K562 (cell line): ENCODE measurements around the gene PLAAT3. TPM values are rescaled to one million over a fixed set of nuclear protein-coding genes. Genes with fewer than 3 reads are reported as not detected.
A peak's percentile ranks its signal among the peaks of the same experiment; 100 is the strongest.
"Not testable (repeated sequence)": the region's sequence is repeated elsewhere in the genome, so short reads cannot be mapped to it uniquely, and the experiment has no call there.

Source experiments
- ATAC-seq: fragments of 200-7000 bp; cut with Tn5 transposase; 3 replicates; pipeline ENCODE4 v1.9.1; 2020; ENCODE audit warnings: moderate library complexity
- BruUV-seq: library from RNA; stranded (reverse); fragments of 400-500 nt; replicated peaks from 2 replicates; lab custom pipeline; 2021; lab: Mats Ljungman, UMichigan
- CTCF ChIA-PET: fragments of 300-600 bp; formaldehyde crosslinking; extraction: SDS; loops from one replicate; lab custom pipeline; 2021; ENCODE audit warnings: low intra/inter-chr PET ratio; lab: Yijun Ruan, JAX
- POLR2A ChIA-PET: fragments of 300-600, 350-650 bp; sonication (Branson Sonifier 250); formaldehyde crosslinking; extraction: SDS; loops from one replicate; lab custom pipeline; 2021; ENCODE audit warnings: antibody characterized with exemption, inconsistent platforms; lab: Yijun Ruan, JAX
- DNase-seq, 4 experiments: peaks; one replicate each; pipeline versions ENCODE4 v3.0.0 to v3.0.0-alpha.2; 2011 to 2018; ENCODE audit warnings: low spot score in 3 of 4, mixed read lengths in 3 of 4; ENCODE audit errors: extremely low read depth in 1 of 4
- FAIRE-seq: peaks from 2 replicates; lab custom pipeline; 2011; peaks lifted over from hg19 to GRCh38; lab: Jason Lieb, UNC
- H2AFZ ChIP-seq: 2 replicates; pipeline ENCODE4 v1.6.0; 2011; ENCODE audit warnings: low read depth, low read length, control low read depth, inconsistent platforms
- H3K27ac ChIP-seq: fragments of 200-600 bp; 3 replicates; pipeline ENCODE4 v1.8.0; 2011; ENCODE audit warnings: low read depth, mild to moderate bottlenecking, control low read depth, inconsistent platforms, low read length, moderate library complexity, mixed read lengths; ENCODE audit errors: extremely low read depth
- H3K27me3 ChIP-seq, 2 experiments: fragments of 300-600 bp in 1 of 2; 2 replicates in 1 of 2; 3 replicates in 1 of 2; pipeline versions ENCODE4 v1.6.0 to v1.8.0; 2011; ENCODE audit warnings: inconsistent platforms in 2 of 2, low read length in 2 of 2, mild to moderate bottlenecking in 1 of 2, mixed read lengths in 1 of 2, moderate library complexity in 1 of 2; ENCODE audit not compliant: control insufficient read depth in 2 of 2, insufficient read depth in 2 of 2
- H3K36me3 ChIP-seq: fragments of 300-600 bp; 3 replicates; pipeline ENCODE4 v1.8.0; 2011; ENCODE audit warnings: mild to moderate bottlenecking, low read length, inconsistent platforms; ENCODE audit not compliant: control insufficient read depth, insufficient read depth
- H3K4me1 ChIP-seq, 2 experiments: fragments of 200-600 bp in 1 of 2; replicated peaks in 1 of 2; 2 replicates in 1 of 2; 3 replicates in 1 of 2; pipeline versions ENCODE4 v1.5.1 to v1.8.0; 2011; ENCODE audit warnings: inconsistent platforms in 2 of 2, low read length in 2 of 2, mild to moderate bottlenecking in 1 of 2, mixed read lengths in 1 of 2, moderate library complexity in 1 of 2; ENCODE audit not compliant: control insufficient read depth in 2 of 2, insufficient read depth in 2 of 2
- H3K4me2 ChIP-seq: 2 replicates; pipeline ENCODE4 v1.6.1; 2011; ENCODE audit warnings: low read length, control low read depth, inconsistent platforms, mixed read lengths; ENCODE audit not compliant: insufficient read depth
- H3K4me3 ChIP-seq: fragments of 200-600 bp; sonication (generic), shearing (Covaris generic); 2 replicates; pipeline ENCODE4 v1.5.1; 2016; ENCODE audit warnings: control low read depth, inconsistent platforms
- H3K79me2 ChIP-seq: fragments of 200-600 bp; 3 replicates; pipeline ENCODE4 v1.8.0; 2011; ENCODE audit warnings: low read length, inconsistent platforms; ENCODE audit not compliant: control insufficient read depth, insufficient read depth
- H3K9ac ChIP-seq, 2 experiments: 2 replicates each; pipeline versions ENCODE4 v1.6.0 to v1.6.1; 2011; ENCODE audit warnings: low read depth in 2 of 2, low read length in 2 of 2, control low read depth in 1 of 2, inconsistent platforms in 1 of 2, mild to moderate bottlenecking in 1 of 2, mixed read lengths in 1 of 2; ENCODE audit not compliant: insufficient read depth in 1 of 2
- H3K9me1 ChIP-seq: one replicate; pipeline ENCODE4 v1.6.0; 2011; ENCODE audit warnings: inconsistent platforms, mild to moderate bottlenecking, low read length, moderate library complexity; ENCODE audit not compliant: control insufficient read depth, insufficient read depth
- H3K9me3 ChIP-seq: replicated peaks from 2 replicates; pipeline ENCODE4 v1.5.1; 2011; ENCODE audit warnings: low read depth, low read length, inconsistent platforms; ENCODE audit not compliant: control insufficient read depth, insufficient read depth
- H4K20me1 ChIP-seq: replicated peaks from 2 replicates; pipeline ENCODE4 v1.6.1; 2011; ENCODE audit warnings: low read length, inconsistent platforms, mixed read lengths; ENCODE audit not compliant: control insufficient read depth, insufficient read depth
- CREBBP ChIP-seq: IDR thresholded peaks from one replicate; pipeline ENCODE4 v1.6.1; 2012; ENCODE audit warnings: low read depth, mild to moderate bottlenecking, control low read depth, inconsistent platforms, low read length
- ELF1 ChIP-seq: fragments of 200-800 bp; sonication (Bioruptor generic); IDR thresholded peaks from 2 replicates; pipeline ENCODE4 v1.6.1; 2016; ENCODE audit warnings: missing genetic modification characterization, missing compliant biosample characterization
- GABPA ChIP-seq: fragments of 200-800 bp; sonication (Bioruptor generic); conservative IDR thresholded peaks from 2 replicates; pipeline ENCODE4 v1.6.1; 2016; ENCODE audit warnings: low read depth, missing genetic modification characterization, missing compliant biosample characterization
- POLR2H ChIP-seq: IDR thresholded peaks from 2 replicates; pipeline ENCODE4 v1.6.1; 2016; ENCODE audit warnings: missing genetic modification characterization, low read depth, mild to moderate bottlenecking, control low read depth, missing compliant biosample characterization, moderate library complexity
- RB1 ChIP-seq: fragments of 450-650 bp; IDR thresholded peaks from 2 replicates; pipeline ENCODE4 v1.6.1; 2017; ENCODE audit warnings: low read depth, mild to moderate bottlenecking
- TAL1 ChIP-seq: fragments of 450-650 bp; IDR thresholded peaks from 2 replicates; pipeline ENCODE4 v1.6.1; 2016; ENCODE audit warnings: mild to moderate bottlenecking
- ZNF197 ChIP-seq: fragments of 200-800 bp; sonication (Bioruptor generic); IDR thresholded peaks from 2 replicates; pipeline ENCODE4 v1.6.1; 2016; ENCODE audit warnings: low read depth, missing genetic modification characterization, missing compliant biosample characterization
- ZNF444 ChIP-seq: fragments of 250-450 bp; sonication (Bioruptor Pico); IDR thresholded peaks from 2 replicates; pipeline ENCODE4 v1.4.0; 2020; ENCODE audit warnings: mild to moderate bottlenecking, moderate library complexity
- ZNF592 ChIP-seq: fragments of 450-650 bp; IDR thresholded peaks from 2 replicates; pipeline ENCODE4 v1.6.1; 2017; ENCODE audit warnings: antibody characterized with exemption, mild to moderate bottlenecking
- WGBS: fragments of 100-300 bp; shearing (Covaris generic); methylation state at CpG from one replicate; pipeline ENCODE4 v1.1.6; 2016; ENCODE audit warnings: low coverage, mixed read lengths; ENCODE audit not compliant: insufficient coverage; ENCODE audit errors: missing lambda C conversion rate; 5-methylcytosine and 5-hydroxymethylcytosine counted together
- in situ Hi-C: fragments of 300-500 bp; cut with MboI; formaldehyde crosslinking; loops from 4 replicates; pipeline ENCODE4 v1.15.0; 2018; ENCODE audit warnings: inconsistent platforms, mixed read lengths
- intact Hi-C: fragments of 100-400 bp; cut with micrococcal nuclease; formaldehyde crosslinking; loops from 2 replicates; pipeline ENCODE4 v1.14.2; 2022
- polyA plus RNA-seq, 8 experiments: library from polyadenylated mRNA; depleted of rRNA in 4 of 8; stranded (reverse) in 5 of 8; unstranded in 3 of 8; fragments of >200 nt; fragmentation: Nextera tagmentation in 2 of 8; fragmentation: Illumina TruSeq in 1 of 8; extraction: Ambion mirVana in 2 of 8; extraction: Trizol in 1 of 8; gene quantifications; 2 replicates each; pipeline versions ENCODE4 v1.2.1 to v1.2.3, GENCODE V29; 2011 to 2014; ENCODE audit warnings: inconsistent platforms in 1 of 8, missing spikeins in 1 of 8
- total RNA-seq, 7 experiments: library from RNA; depleted of rRNA in 6 of 7; stranded (reverse); fragments of >200 nt in 6 of 7; fragmentation: Illumina TruSeq in 2 of 7; extraction: Trizol in 2 of 7; gene quantifications; 2 replicates each; pipeline versions ENCODE4 v1.2.1 to v1.2.3, GENCODE V29; 2011 to 2021; ENCODE audit warnings: low replicate concordance in 1 of 7

PLAAT3 gene
- total and polyA plus RNA-seq, 9 of the 15 experiments (the other 6 are each of a cell fraction or from before 2014, with no cell fraction given) = 0.80 to 2.7 (median 1.4) TPM

GRCh38 chr11:63550156-63550700 is 64.0 kb downstream of the PLAAT3 start:
- FAIRE-seq, H3K9me1 ChIP-seq, in situ Hi-C loops, intact Hi-C loops, H3K27ac ChIP-seq, H3K36me3 ChIP-seq, DNase-seq, H3K4me1 ChIP-seq, BruUV-seq, H3K79me2 ChIP-seq, H4K20me1 ChIP-seq, H3K9me3 ChIP-seq, H3K4me3 ChIP-seq, CTCF ChIA-PET, H3K4me2 ChIP-seq, H3K27me3 ChIP-seq, H2AFZ ChIP-seq, ATAC-seq, H3K9ac ChIP-seq: not testable (repeated sequence)
- 67% methylated on average over 13 of the region's 31 CpGs for WGBS
- POLR2A ChIA-PET = interaction anchor here (1.2 to 1.5 kb wide), 2 partner anchors 10 to 17 kb away, joined by 3 to 5 read pairs; no protein-coding TSS in a partner anchor

- ATAC-seq = no peak
- H3K36me3 ChIP-seq = no peaks in the 10 kb centered on the region
- no peaks in the 10 kb centered on the region for H3K79me2 ChIP-seq
- CTCF ChIA-PET = no interaction called here
- no peaks in the 10 kb centered on the region; a peak in 1 of 5 replicates for H3K4me1 ChIP-seq
- no peak overlapping the region for H3K9ac ChIP-seq
- BruUV-seq = no TSS peak
- H2AFZ ChIP-seq = peak overlapping the region; percentile 39; the same call in 1 of the 2 replicates
- WGBS = 29% methylated on average over 4 of the region's 4 CpGs
- in situ Hi-C loops = no loop called here
- DNase-seq = no peak
- H3K9me1 ChIP-seq = no peaks in the 10 kb centered on the region
- POLR2A ChIA-PET = interaction anchor here (1.5 kb wide), 1 partner anchor 11 kb away, joined by 3 read pairs; no protein-coding TSS in a partner anchor
- no peak overlapping the region for H3K4me2 ChIP-seq
- H4K20me1 ChIP-seq = no peaks in the 10 kb centered on the region
- no peaks in the 10 kb centered on the region for H3K9me3 ChIP-seq
- FAIRE-seq = no peak
- intact Hi-C loops = no loop called here
- no peak overlapping the region for H3K27ac ChIP-seq
- H3K27me3 ChIP-seq = peaks cover 0 to 3% of the 10 kb centered on the region in 2 experiments; a peak in 2 of 5 replicates
- no peak overlapping the region for H3K4me3 ChIP-seq
- TF ChIP-seq ZNF444 = no peak
- no peak for TF ChIP-seq ZNF592
- no peak for TF ChIP-seq ZNF197
- no peak for TF ChIP-seq TAL1
- no peak for TF ChIP-seq RB1
- TF ChIP-seq ELF1 (tag) = no peak
- no peak for TF ChIP-seq CREBBP
- no peak for TF ChIP-seq GABPA (tag)
- TF ChIP-seq POLR2H (tag) = no peak
Measured at GRCh38 chr11:63549411-63549810, 64.8 kb downstream of the PLAAT3 start.
